GM12878 (cell line): ENCODE results near the gene SLC6A1. TPM values are rescaled to one million over a fixed set of nuclear protein-coding genes. Genes with fewer than 3 reads are reported as not detected.

Experiments used
- ATAC-seq: fragments of 200-7000 bp; cut with Tn5 transposase; 3 replicates; pipeline ENCODE4 v1.9.1; 2020; ENCODE audit warnings: mild to moderate bottlenecking, moderate library complexity
- BruUV-seq: library from RNA; stranded (reverse); fragments of 400-500 nt; replicated peaks from 2 replicates; lab custom pipeline; 2021; lab: Mats Ljungman, UMichigan
- CTCF ChIA-PET: fragments of 300-600 bp; sonication (Branson Sonifier 250); formaldehyde crosslinking; extraction: SDS; loops from one replicate; lab custom pipeline; 2021; ENCODE audit warnings: inconsistent platforms; lab: Yijun Ruan, JAX
- POLR2A ChIA-PET: fragments of 350-600 bp; formaldehyde crosslinking; extraction: SDS; loops from one replicate; lab custom pipeline; 2021; ENCODE audit warnings: inconsistent platforms; lab: Charles Lee
- RAD21 ChIA-PET: fragments of 300-600 bp; sonication (Branson Sonifier 250); formaldehyde crosslinking; loops from one replicate; lab custom pipeline; 2023; ENCODE audit warnings: antibody characterized with exemption; ENCODE audit not compliant: unreplicated experiment; lab: Charles Lee
- SMC1A ChIA-PET: fragments of 300-600 bp; sonication (Branson Sonifier 250); formaldehyde crosslinking; loops from one replicate; lab custom pipeline; 2023; ENCODE audit not compliant: unreplicated experiment, uncharacterized antibody; lab: Charles Lee
- DNase-seq: peaks from one replicate; pipeline ENCODE4 v3.0.0-alpha.2; 2011; ENCODE audit warnings: low read depth, low spot score
- FAIRE-seq: peaks from 3 replicates; lab custom pipeline; 2011; peaks lifted over from hg19 to GRCh38; lab: Jason Lieb, UNC
- H2AFZ ChIP-seq: 2 replicates; pipeline ENCODE4 v1.6.0; 2011; ENCODE audit warnings: low read depth, low read length, control low read depth; ENCODE audit not compliant: control insufficient read depth
- H3K27ac ChIP-seq: 2 replicates; pipeline ENCODE4 v1.5.1; 2011; ENCODE audit warnings: control low read depth; ENCODE audit not compliant: control insufficient read depth, insufficient read depth
- H3K27me3 ChIP-seq, 2 experiments: replicated peaks in 1 of 2; 2 replicates each; pipeline versions ENCODE4 v1.6.0 to v1.6.1; 2011; ENCODE audit warnings: low read length in 1 of 2; ENCODE audit not compliant: control insufficient read depth in 2 of 2, insufficient read depth in 2 of 2
- H3K36me3 ChIP-seq, 2 experiments: 2 replicates each; pipeline ENCODE4 v1.5.1; 2011; ENCODE audit warnings: low read length in 1 of 2; ENCODE audit not compliant: control insufficient read depth in 2 of 2, insufficient read depth in 2 of 2
- H3K4me1 ChIP-seq: 2 replicates; pipeline ENCODE4 v1.6.1; 2011; ENCODE audit warnings: mild to moderate bottlenecking, low read length, moderate library complexity, mixed read lengths; ENCODE audit not compliant: control insufficient read depth, insufficient read depth
- H3K4me2 ChIP-seq: 2 replicates; pipeline ENCODE4 v1.6.0; 2011; ENCODE audit warnings: control low read depth; ENCODE audit not compliant: control insufficient read depth, insufficient read depth
- H3K4me3 ChIP-seq: fragments of 200-600 bp; sonication (generic); 2 replicates; pipeline ENCODE4 v1.5.1; 2016
- H3K79me2 ChIP-seq: 2 replicates; pipeline ENCODE4 v1.6.0; 2011; ENCODE audit warnings: low read length; ENCODE audit not compliant: control insufficient read depth, insufficient read depth
- H3K9ac ChIP-seq: 2 replicates; pipeline ENCODE4 v1.8.0; 2011; ENCODE audit warnings: low read length, control low read depth, mixed read lengths; ENCODE audit not compliant: control insufficient read depth, insufficient read depth
- H3K9me3 ChIP-seq: replicated peaks from 3 replicates; pipeline ENCODE4 v1.5.1; 2011; ENCODE audit warnings: mild to moderate bottlenecking, low read length; ENCODE audit not compliant: control insufficient read depth, insufficient read depth
- H4K20me1 ChIP-seq: 2 replicates; pipeline ENCODE4 v1.6.0; 2011; ENCODE audit not compliant: control insufficient read depth, insufficient read depth
- ATF3 ChIP-seq: IDR thresholded peaks from 2 replicates; pipeline ENCODE4 v1.6.1; 2011; ENCODE audit warnings: low read depth, mild to moderate bottlenecking, low read length, moderate library complexity, borderline replicate concordance; ENCODE audit errors: extremely low read depth
- CEBPB ChIP-seq, 2 experiments: fragments of 150-350 bp in 1 of 2; IDR thresholded peaks; 2 replicates each; pipeline ENCODE4 v1.6.1; 2012 to 2014; ENCODE audit warnings: low read depth in 2 of 2, low read length in 2 of 2, borderline replicate concordance in 1 of 2, inconsistent platforms in 1 of 2
- FOXK2 ChIP-seq: fragments of 450-650 bp; IDR thresholded peaks from 2 replicates; pipeline ENCODE4 v1.6.1; 2017; ENCODE audit warnings: mild to moderate bottlenecking, moderate library complexity
- GATAD2B ChIP-seq: fragments of 450-650 bp; conservative IDR thresholded peaks from 2 replicates; pipeline ENCODE4 v1.6.1; 2017; ENCODE audit warnings: low read depth, mild to moderate bottlenecking, moderate library complexity
- HDAC2 ChIP-seq: fragments of 200-600 bp; sonication (generic); IDR thresholded peaks from 2 replicates; pipeline ENCODE4 v1.6.1; 2017
- PBX3 ChIP-seq: IDR thresholded peaks from 2 replicates; pipeline ENCODE4 v1.6.1; 2011; ENCODE audit warnings: mild to moderate bottlenecking, low read depth, low read length, moderate library complexity; ENCODE audit not compliant: insufficient replicate concordance
- SKIL ChIP-seq: fragments of 450-650 bp; IDR thresholded peaks from 2 replicates; pipeline ENCODE4 v1.6.1; 2017; ENCODE audit warnings: mild to moderate bottlenecking, low read depth, inconsistent platforms; ENCODE audit not compliant: poor library complexity, severe bottlenecking
- SMAD5 ChIP-seq: IDR thresholded peaks from 2 replicates; pipeline ENCODE4 v1.6.1; 2016; ENCODE audit warnings: antibody characterized with exemption, low read depth
- USF1 ChIP-seq: IDR thresholded peaks from 2 replicates; pipeline ENCODE4 v1.6.1; 2011; ENCODE audit warnings: borderline replicate concordance, low read depth, mild to moderate bottlenecking, moderate library complexity, mixed read lengths, low read length; ENCODE audit not compliant: insufficient read depth; ENCODE audit errors: extremely low read length
- ZBED1 ChIP-seq: IDR thresholded peaks from 2 replicates; pipeline ENCODE4 v1.6.1; 2016; ENCODE audit warnings: borderline replicate concordance
- ZNF592 ChIP-seq: fragments of 450-650 bp; IDR thresholded peaks from 2 replicates; pipeline ENCODE4 v1.6.1; 2017; ENCODE audit warnings: mild to moderate bottlenecking, moderate library complexity
- WGBS: methylation state at CpG from one replicate; pipeline ENCODE4 v1.1.6; 2016; ENCODE audit warnings: low lambda C conversion rate; ENCODE audit not compliant: insufficient replicate concordance, insufficient coverage; ENCODE audit errors: missing lambda C conversion rate; 5-methylcytosine and 5-hydroxymethylcytosine counted together
- in situ Hi-C: fragments of 300-500 bp; cut with MboI; formaldehyde crosslinking; loops from 9 replicates; pipeline ENCODE4 v1.14.3; 2018; ENCODE audit warnings: mixed read lengths
- intact Hi-C: fragments of 100-400 bp; cut with micrococcal nuclease; formaldehyde crosslinking; loops from one replicate; pipeline ENCODE4 v1.14.2; 2022; ENCODE audit not compliant: unreplicated experiment
- polyA plus RNA-seq, 11 experiments: library from polyadenylated mRNA; depleted of rRNA in 4 of 11; unstranded in 6 of 11; stranded (reverse) in 5 of 11; fragments of >200 nt; fragmentation: Nextera tagmentation in 4 of 11; fragmentation: Illumina TruSeq in 1 of 11; extraction: Ambion mirVana in 4 of 11; extraction: Trizol in 1 of 11; gene quantifications; 1 replicate in 1 of 11; 2 replicates in 10 of 11; pipeline versions ENCODE4 v1.2.1 to v1.2.3, GENCODE V29; 2011 to 2016; ENCODE audit warnings: inconsistent platforms in 2 of 11, missing spikeins in 2 of 11, low read depth in 1 of 11
- total RNA-seq, 4 experiments: library from RNA; depleted of rRNA in 3 of 4; stranded (reverse); fragments of >200 nt in 3 of 4; fragmentation: Illumina TruSeq in 1 of 4; extraction: Trizol in 1 of 4; gene quantifications; 2 replicates each; pipeline versions ENCODE4 v1.2.1 to v1.2.3, GENCODE V29; 2013 to 2021

SLC6A1 gene
- total and polyA plus RNA-seq, 10 of the 15 experiments (the other 5 are each of a cell fraction or from before 2014, with no cell fraction given): not detected

GRCh38 chr3:11000528-11000927 is 8.0 kb downstream of the SLC6A1 start:
- H3K4me3 ChIP-seq: no peak overlapping the region
- H3K27ac ChIP-seq: no peak overlapping the region
- no peaks in the 10 kb centered on the region for H3K4me1 ChIP-seq
- H3K9me3 ChIP-seq: no peaks in the 10 kb centered on the region
- no peaks in the 10 kb centered on the region for H3K79me2 ChIP-seq
- H3K4me2 ChIP-seq: no peak overlapping the region
- no TSS peak for BruUV-seq
- H3K36me3 ChIP-seq: no peaks in the 10 kb centered on the region
- no peak for FAIRE-seq
- ChIA-PET RAD21 (no interaction called here), POLR2A (no interaction called here), SMC1A (no interaction called here), CTCF (no interaction called here)
- WGBS: 0% methylated on average over 2 of the region's 2 CpGs
- intact Hi-C loops: no loop called here
- in situ Hi-C loops: no loop called here
- no peak overlapping the region for H2AFZ ChIP-seq
- peaks cover 0 to 2% of the 10 kb centered on the region in 2 experiments; a peak in 3 of 4 replicates for H3K27me3 ChIP-seq
- ATAC-seq: no peak
- H4K20me1 ChIP-seq: no peaks in the 10 kb centered on the region
- no peak for DNase-seq
- no peak overlapping the region for H3K9ac ChIP-seq
- no peak for TF ChIP-seq USF1
- no peak for TF ChIP-seq SMAD5
- TF ChIP-seq SKIL: no peak
- no peak for TF ChIP-seq CEBPB (IDR thresholded peaks at IDR 0.05; ENCODE audit: borderline replicate concordance in 1 of 2, low read depth in 2 of 2, low read length in 2 of 2)
- no peak for TF ChIP-seq ATF3
- TF ChIP-seq ZBED1: no peak
- TF ChIP-seq GATAD2B: no peak
- no peak for TF ChIP-seq HDAC2
- no peak for TF ChIP-seq ZNF592
- no peak for TF ChIP-seq PBX3
- TF ChIP-seq FOXK2: no peak
